ENCODE measurements around the gene KLK4.

The KLK4 gene

DNA sequence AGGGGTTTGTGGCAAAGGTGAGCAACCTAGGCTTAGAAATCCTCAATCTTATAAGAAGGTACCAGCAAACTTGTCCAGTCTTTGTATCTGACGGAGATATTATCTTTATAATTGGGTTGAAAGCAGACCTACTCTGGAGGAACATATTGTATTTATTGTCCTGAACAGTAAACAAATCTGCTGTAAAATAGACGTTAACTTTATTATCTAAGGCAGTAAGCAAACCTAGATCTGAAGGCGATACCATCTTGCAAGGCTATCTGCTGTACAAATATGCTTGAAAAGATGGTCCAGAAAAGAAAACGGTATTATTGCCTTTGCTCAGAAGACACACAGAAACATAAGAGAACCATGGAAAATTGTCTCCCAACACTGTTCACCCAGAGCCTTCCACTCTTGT lies 41.7 kb downstream of the KLK4 start:
- no peak overlapping the region for H3K4me3 ChIP-seq (replicated peaks; ENCODE audit: insufficient read depth, low read length)
- H3K27ac ChIP-seq (replicated peaks): no peak overlapping the region
- no peaks in the 10 kb centered on the region for H3K27me3 ChIP-seq (ENCODE audit: insufficient read depth, poor library complexity, severe bottlenecking)
- no peak for TF ChIP-seq GABPA (IDR thresholded peaks at IDR 0.05; ENCODE audit: low read depth)
- TF ChIP-seq, protein P1, sequence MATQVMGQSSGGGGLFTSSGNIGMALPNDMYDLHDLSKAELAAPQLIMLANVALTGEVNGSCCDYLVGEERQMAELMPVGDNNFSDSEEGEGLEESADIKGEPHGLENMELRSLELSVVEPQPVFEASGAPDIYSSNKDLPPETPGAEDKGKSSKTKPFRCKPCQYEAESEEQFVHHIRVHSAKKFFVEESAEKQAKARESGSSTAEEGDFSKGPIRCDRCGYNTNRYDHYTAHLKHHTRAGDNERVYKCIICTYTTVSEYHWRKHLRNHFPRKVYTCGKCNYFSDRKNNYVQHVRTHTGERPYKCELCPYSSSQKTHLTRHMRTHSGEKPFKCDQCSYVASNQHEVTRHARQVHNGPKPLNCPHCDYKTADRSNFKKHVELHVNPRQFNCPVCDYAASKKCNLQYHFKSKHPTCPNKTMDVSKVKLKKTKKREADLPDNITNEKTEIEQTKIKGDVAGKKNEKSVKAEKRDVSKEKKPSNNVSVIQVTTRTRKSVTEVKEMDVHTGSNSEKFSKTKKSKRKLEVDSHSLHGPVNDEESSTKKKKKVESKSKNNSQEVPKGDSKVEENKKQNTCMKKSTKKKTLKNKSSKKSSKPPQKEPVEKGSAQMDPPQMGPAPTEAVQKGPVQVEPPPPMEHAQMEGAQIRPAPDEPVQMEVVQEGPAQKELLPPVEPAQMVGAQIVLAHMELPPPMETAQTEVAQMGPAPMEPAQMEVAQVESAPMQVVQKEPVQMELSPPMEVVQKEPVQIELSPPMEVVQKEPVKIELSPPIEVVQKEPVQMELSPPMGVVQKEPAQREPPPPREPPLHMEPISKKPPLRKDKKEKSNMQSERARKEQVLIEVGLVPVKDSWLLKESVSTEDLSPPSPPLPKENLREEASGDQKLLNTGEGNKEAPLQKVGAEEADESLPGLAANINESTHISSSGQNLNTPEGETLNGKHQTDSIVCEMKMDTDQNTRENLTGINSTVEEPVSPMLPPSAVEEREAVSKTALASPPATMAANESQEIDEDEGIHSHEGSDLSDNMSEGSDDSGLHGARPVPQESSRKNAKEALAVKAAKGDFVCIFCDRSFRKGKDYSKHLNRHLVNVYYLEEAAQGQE (IDR thresholded peaks at IDR 0.05; ENCODE audit: insufficient replicate concordance, low read depth): no peak
- no peak for DNase-seq (ENCODE audit: low read depth in 1 of 2, low spot score in 1 of 2)

DNA sequence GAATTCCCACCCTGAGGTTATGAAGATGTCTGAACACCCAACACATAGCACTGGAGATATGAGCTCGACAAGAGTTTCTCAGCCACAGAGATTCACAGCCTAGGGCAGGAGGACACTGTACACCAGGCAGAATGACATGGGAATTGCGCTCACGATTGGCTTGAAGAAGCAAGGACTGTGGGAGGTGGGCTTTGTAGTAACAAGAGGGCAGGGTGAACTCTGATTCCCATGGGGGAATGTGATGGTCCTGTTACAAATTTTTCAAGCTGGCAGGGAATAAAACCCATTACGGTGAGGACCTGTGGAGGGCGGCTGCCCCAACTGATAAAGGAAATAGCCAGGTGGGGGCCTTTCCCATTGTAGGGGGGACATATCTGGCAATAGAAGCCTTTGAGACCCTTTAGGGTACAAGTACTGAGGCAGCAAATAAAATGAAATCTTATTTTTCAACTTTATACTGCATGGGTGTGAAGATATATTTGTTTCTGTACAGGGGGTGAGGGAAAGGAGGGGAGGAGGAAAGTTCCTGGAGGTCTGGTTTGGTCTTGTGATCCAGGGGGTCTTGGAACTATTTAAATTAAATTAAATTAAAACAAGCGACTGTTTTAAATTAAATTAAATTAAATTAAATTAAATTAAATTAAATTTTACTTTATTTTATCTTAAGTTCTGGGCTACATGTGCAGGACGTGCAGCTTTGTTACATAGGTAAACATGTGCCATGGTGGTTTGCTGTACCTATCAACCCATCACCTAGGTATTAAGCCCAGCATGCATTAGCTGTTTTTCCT lies 49.5 kb downstream of the KLK4 start:
- Histone ChIP-seq H3K27ac (replicated peaks) (no peak overlapping the region), H3K4me3 (replicated peaks; ENCODE audit: insufficient read depth, low read length) (no peak overlapping the region), H3K27me3 (ENCODE audit: insufficient read depth, poor library complexity, severe bottlenecking) (peaks cover 2% of the 10 kb centered on the region)
- DNase-seq (ENCODE audit: low read depth in 1 of 2, low spot score in 1 of 2): no peak
- TF ChIP-seq POLR2AphosphoS5 (IDR thresholded peaks at IDR 0.05; ENCODE audit: low read depth) (no peak), GABPA (IDR thresholded peaks at IDR 0.05; ENCODE audit: low read depth) (no peak), CTCF (IDR thresholded peaks at IDR 0.05; ENCODE audit: insufficient read depth, low read length) (no peak), SPI1 (IDR thresholded peaks at IDR 0.05; ENCODE audit: borderline replicate concordance, low read depth) (no peak)
- TF ChIP-seq, protein P1 (IDR thresholded peaks at IDR 0.05; ENCODE audit: insufficient replicate concordance, low read depth): no peak

DNA sequence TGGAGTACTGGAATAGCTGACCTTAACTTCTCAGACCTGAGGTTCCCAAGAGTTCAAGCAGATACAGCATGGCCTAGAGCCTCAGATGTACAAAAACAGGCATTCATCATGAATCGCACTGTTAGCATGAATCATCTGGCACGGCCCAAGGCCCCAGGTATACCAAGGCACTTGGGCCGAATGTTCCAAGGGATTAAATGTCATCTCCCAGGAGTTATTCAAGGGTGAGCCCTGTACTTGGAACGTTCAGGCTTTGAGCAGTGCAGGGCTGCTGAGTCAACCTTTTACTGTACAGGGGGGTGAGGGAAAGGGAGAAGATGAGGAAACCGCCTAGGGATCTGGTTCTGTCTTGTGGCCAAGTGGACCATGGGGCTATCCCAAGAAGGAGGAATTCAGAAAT lies 50.2 kb downstream of the KLK4 start:
- peaks cover 2% of the 10 kb centered on the region for H3K27me3 ChIP-seq (ENCODE audit: insufficient read depth, poor library complexity, severe bottlenecking)
- no peak for TF ChIP-seq POLR2AphosphoS5 (IDR thresholded peaks at IDR 0.05; ENCODE audit: low read depth)
- TF ChIP-seq GABPA (IDR thresholded peaks at IDR 0.05; ENCODE audit: low read depth): no peak
- no peak for TF ChIP-seq SPI1 (IDR thresholded peaks at IDR 0.05; ENCODE audit: borderline replicate concordance, low read depth)
- TF ChIP-seq, protein P1 (IDR thresholded peaks at IDR 0.05; ENCODE audit: insufficient replicate concordance, low read depth): no peak
- TF ChIP-seq CTCF (IDR thresholded peaks at IDR 0.05; ENCODE audit: insufficient read depth, low read length): no peak
- no peak overlapping the region for H3K27ac ChIP-seq (replicated peaks)
- DNase-seq (ENCODE audit: low read depth in 1 of 2, low spot score in 1 of 2): no peak
- no peak overlapping the region for H3K4me3 ChIP-seq (replicated peaks; ENCODE audit: insufficient read depth, low read length)

Data from HL-60 (cell line).